Skeletal muscle tissue (tissue), 4 donors: ENCODE data around the gene FAM135A. TPM values are rescaled to one million over a fixed set of nuclear protein-coding genes. Genes with fewer than 3 reads are reported as not detected.
"Not testable (repeated sequence)": the region's sequence is repeated elsewhere in the genome, so short reads cannot be mapped to it uniquely, and the experiment has no call there.

ENCODE experiments used
- H3K27ac ChIP-seq: one replicate; pipeline ENCODE4 v1.7.0; 2013; ENCODE audit warnings: mild to moderate bottlenecking, low read depth, low read length, inconsistent platforms
- H3K27me3 ChIP-seq, 3 donors: one replicate each; pipeline ENCODE4 v1.7.0; 2013; ENCODE audit warnings: low read length in 3 of 3; ENCODE audit not compliant: control insufficient read depth in 3 of 3, insufficient read depth in 3 of 3
- H3K36me3 ChIP-seq, 3 donors: one replicate each; pipeline ENCODE4 v1.7.0; 2013; ENCODE audit warnings: low read length in 3 of 3; ENCODE audit not compliant: control insufficient read depth in 3 of 3, insufficient read depth in 3 of 3
- H3K4me1 ChIP-seq, 3 donors: one replicate each; pipeline ENCODE4 v1.7.0; 2013; ENCODE audit warnings: low read length in 3 of 3, mild to moderate bottlenecking in 3 of 3; ENCODE audit not compliant: control insufficient read depth in 3 of 3, insufficient read depth in 3 of 3
- H3K4me3 ChIP-seq, 3 donors: one replicate each; pipeline ENCODE4 v1.7.0; 2013; ENCODE audit warnings: low read length in 3 of 3
- H3K9ac ChIP-seq, 3 donors: one replicate each; pipeline ENCODE4 v1.7.0; 2013; ENCODE audit warnings: low read length in 3 of 3, mild to moderate bottlenecking in 3 of 3, moderate library complexity in 2 of 3, low read depth in 1 of 3
- H3K9me3 ChIP-seq, 3 donors: one replicate each; pipeline ENCODE4 v1.7.0; 2013; ENCODE audit warnings: low read length in 3 of 3; ENCODE audit not compliant: control insufficient read depth in 3 of 3
- total RNA-seq: library from RNA; depleted of rRNA; stranded (reverse); fragments of >200 nt; gene quantifications from one replicate; pipeline ENCODE4 v1.2.3, GENCODE V29; 2014
- donor health status: Osteomylitis.

Gene FAM135A
- total RNA-seq, 1 donor from 2014 or later = 41.8 TPM

DNA sequence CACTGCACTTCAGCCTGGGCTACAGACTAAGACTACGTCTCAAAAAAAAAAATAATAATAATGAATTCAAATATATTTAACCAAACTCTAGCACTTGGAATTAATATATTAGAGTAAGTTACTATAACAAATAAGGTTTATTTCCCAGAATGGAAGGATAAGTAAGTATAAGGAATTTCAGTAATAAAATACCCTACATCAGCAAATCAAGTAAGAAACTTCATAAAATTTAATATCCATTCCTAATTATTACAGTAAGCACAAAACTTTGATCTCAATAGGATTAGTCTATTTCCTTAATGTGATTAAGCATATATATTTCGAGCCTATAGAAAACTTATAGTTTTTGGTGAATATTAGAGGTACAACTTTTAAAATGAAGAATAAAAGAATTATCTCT, 116.7 kb downstream of the FAM135A start:
- Histone ChIP-seq H3K9me3 (no peaks in the 10 kb centered on the region), H3K27ac (no peak overlapping the region), H3K27me3 (no peaks in the 10 kb centered on the region), H3K36me3 (no peaks in the 10 kb centered on the region), H3K4me3 (no peak overlapping the region), H3K9ac (no peak overlapping the region), H3K4me1 (no peaks in the 10 kb centered on the region)

DNA sequence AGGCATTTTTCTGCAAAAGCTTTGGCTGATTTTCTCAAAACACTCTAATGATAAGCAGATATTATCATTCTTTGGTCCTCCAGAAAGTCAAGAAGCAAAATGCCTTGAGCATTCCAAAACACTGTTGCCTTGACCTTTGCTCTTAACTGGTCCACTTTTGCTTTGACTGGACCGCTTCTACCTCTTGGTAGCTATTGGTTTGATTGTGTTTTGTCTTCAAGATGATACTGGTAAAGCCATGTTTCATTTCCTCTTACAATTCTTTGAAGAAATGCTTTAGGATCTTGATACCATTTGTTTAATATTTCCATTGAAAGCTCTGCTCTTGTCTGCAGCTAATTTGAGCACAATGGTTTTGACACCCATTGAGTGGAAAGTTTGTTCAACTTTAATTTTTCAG, 117.8 kb downstream of the FAM135A start:
- H3K9ac ChIP-seq = no peak overlapping the region
- no peak overlapping the region for H3K4me3 ChIP-seq
- no peaks in the 10 kb centered on the region for H3K4me1 ChIP-seq
- no peaks in the 10 kb centered on the region for H3K27me3 ChIP-seq
- peaks cover 0 to 6% (median 0%) of the 10 kb centered on the region in 3 donors for H3K36me3 ChIP-seq
- H3K9me3 ChIP-seq = no peaks in the 10 kb centered on the region
- no peak overlapping the region for H3K27ac ChIP-seq

DNA sequence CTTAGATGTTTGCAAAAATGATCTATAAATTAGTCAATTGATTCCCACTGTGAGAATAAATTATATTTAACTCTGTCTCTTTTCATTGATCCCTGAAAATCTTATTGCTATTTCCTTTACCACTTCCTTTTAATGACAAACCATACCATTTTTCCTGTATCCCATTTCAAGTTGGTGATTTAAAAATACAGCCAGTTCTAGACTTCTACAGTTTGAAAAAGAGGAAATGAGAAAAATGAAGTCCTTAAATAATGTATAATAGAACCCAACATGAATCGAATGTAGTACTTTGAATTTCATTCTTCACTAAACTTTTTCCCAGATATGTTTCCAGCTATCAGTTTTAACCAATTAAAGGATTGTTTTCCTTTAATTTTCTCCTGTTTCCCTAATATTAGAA, 124.0 kb downstream of the FAM135A start:
- Histone ChIP-seq H3K27ac (no peak overlapping the region), H3K9ac (no peak overlapping the region), H3K27me3 (no peaks in the 10 kb centered on the region), H3K4me1 (no peaks in the 10 kb centered on the region), H3K4me3 (no peak overlapping the region), H3K9me3 (no peaks in the 10 kb centered on the region), H3K36me3 (peaks cover 0 to 10% (median 6%) of the 10 kb centered on the region in 3 donors)

DNA sequence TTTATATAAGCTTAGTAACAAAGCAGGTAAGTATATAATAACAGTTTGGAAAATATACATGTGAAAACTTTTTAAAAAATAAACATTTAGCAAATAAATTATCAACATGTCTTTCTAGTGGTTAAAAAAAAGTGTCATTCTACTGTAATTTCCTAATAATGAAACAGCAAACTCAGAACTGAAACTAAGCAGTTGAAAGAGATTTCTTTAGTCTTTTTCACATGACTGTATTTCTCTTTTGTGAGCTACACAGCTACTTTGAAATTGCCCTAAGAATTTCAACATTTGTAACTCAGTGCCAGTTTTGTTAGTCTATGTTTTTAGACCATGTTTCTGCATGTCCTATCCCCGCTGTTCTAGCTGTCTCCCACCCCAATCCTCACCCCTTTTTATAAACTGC, 125.1 kb downstream of the FAM135A start:
- no peaks in the 10 kb centered on the region for H3K4me1 ChIP-seq
- H3K9ac ChIP-seq = no peak overlapping the region
- no peaks in the 10 kb centered on the region for H3K27me3 ChIP-seq
- H3K27ac ChIP-seq = no peak overlapping the region
- H3K36me3 ChIP-seq = peaks cover 0 to 12% (median 6%) of the 10 kb centered on the region in 3 donors
- no peaks in the 10 kb centered on the region for H3K9me3 ChIP-seq
- H3K4me3 ChIP-seq = no peak overlapping the region

DNA sequence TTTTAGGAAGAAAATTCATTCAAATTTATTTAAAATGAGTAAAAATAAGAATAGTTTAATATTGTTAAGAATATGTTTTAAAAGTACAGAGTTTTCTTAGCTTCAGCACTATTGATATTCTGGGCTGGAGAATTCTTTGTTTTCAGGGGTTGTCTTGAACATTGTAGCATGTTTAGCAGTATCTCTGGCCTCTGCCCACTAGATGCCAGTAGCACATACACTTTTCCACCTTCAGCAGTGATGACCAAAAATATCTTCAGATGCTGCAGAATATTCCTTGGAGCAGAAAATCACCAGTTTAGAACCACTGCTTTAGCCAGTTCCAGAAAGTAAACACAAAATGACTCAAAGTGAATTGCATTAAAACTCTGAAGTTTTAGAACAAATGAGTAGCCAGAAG, 134.0 kb downstream of the FAM135A start:
- H3K27me3 ChIP-seq = no peaks in the 10 kb centered on the region
- H3K27ac ChIP-seq = no peak overlapping the region
- peaks cover 0 to 3% (median 0%) of the 10 kb centered on the region in 3 donors for H3K4me1 ChIP-seq
- H3K36me3 ChIP-seq = peaks cover 0 to 3% (median 0%) of the 10 kb centered on the region in 3 donors
- no peak overlapping the region for H3K9ac ChIP-seq
- H3K9me3 ChIP-seq = no peaks in the 10 kb centered on the region
- H3K4me3 ChIP-seq = no peak overlapping the region

DNA sequence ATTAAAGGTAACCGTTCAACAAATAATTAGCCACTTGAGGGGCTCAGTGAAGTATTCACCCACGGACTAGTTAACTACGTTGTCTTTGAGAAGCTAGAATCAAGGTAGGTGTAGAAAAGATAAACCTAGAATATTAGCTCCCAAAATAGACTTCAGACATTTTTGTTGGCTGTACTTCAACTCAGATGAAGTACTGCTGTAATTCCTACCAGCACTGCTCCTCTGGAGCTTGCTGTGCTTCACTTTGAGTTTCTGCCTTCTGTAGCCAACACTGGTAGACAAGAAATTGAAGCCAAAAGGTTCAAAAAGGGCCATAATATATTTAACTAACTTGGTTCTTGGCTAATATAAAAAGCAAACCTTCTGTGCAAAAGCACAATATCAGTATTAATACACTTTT, 134.6 kb downstream of the FAM135A start:
- no peak overlapping the region for H3K9ac ChIP-seq
- H3K4me1 ChIP-seq = peaks cover 0 to 3% (median under 1%) of the 10 kb centered on the region in 3 donors
- H3K36me3 ChIP-seq = peaks cover 0 to 2% (median 0%) of the 10 kb centered on the region in 3 donors
- H3K27ac ChIP-seq = no peak overlapping the region
- no peak overlapping the region for H3K4me3 ChIP-seq
- H3K9me3 ChIP-seq = no peaks in the 10 kb centered on the region
- H3K27me3 ChIP-seq = no peaks in the 10 kb centered on the region

DNA sequence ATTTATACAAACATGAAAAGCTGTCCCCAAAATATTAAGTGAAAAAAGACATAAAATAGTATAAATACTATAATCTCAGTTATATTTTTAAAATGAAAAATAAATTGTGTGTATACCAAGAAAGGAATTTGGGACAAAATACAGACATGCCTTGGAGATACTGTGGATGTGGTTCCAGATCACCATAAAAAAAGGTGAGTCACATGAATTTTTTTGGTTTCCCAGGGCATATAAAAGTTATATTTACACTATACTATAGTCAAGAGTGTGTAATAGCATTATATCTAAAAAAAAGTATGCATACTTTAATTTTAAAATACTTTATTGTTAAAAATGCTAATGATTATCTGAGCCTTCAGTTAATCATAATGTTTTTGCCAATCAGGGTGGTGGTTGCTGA, 136.0 kb downstream of the FAM135A start:
- Histone ChIP-seq H3K27ac (no peak overlapping the region), H3K36me3 (peaks cover 0 to 2% (median 0%) of the 10 kb centered on the region in 3 donors), H3K9me3 (no peaks in the 10 kb centered on the region), H3K9ac (no peak overlapping the region), H3K4me1 (peaks cover 0 to 5% (median 4%) of the 10 kb centered on the region in 3 donors), H3K4me3 (no peak overlapping the region), H3K27me3 (no peaks in the 10 kb centered on the region)

DNA sequence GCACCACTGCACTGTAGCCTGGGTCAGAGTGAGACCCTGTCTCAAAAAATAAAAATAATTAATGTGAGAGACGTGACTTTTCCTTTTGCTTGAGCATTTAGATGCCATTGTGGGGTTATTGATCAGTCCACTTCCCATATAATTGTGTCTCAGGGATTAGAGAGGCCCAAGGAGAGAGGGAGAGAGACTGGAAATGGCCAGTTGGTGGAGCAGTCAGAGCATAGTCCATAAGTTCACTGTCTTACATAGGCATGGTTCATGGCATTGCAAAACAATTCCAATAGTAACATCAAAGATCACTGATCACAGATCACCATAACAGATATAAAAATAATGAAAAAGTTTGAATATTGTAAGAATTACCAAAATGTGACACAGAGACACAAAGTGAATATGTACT, 138.3 kb downstream of the FAM135A start:
- Histone ChIP-seq H3K4me3 (no peak overlapping the region), H3K4me1 (peaks cover 0 to 5% (median 4%) of the 10 kb centered on the region in 3 donors), H3K9me3 (no peaks in the 10 kb centered on the region), H3K27ac (no peak overlapping the region), H3K9ac (no peak overlapping the region), H3K36me3 (peaks cover 0 to 2% (median 0%) of the 10 kb centered on the region in 3 donors), H3K27me3 (no peaks in the 10 kb centered on the region)

DNA sequence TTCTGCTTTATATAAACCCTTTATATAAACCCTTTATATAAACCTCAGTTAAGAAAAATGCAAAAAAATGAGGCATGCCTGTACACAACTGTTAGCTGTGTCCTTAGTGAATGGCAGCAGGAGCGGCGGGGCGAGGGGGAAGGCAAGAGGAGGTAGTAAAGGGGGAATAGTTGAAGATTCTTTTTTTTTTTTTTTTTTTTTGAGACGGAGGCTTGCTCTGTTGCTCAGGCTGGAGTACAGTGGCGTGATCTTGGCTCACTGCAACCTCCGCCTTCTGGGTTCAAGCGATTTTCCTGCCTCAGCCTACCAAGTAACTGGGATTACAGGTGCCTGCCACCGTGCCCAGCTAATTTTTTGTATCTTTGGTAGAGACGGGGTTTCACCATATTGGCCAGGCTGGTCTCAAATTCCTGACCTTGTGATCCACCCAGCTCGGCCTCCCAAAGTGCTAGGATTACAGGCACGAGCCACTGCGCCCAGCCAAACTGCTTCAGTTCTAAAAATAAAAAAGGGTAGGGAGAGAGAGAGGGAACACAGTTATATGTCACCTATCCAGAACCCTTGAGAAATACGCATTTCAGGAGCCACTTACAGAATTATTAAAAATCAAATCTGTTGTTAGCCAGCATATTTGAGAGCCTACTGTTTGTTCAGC, 139.1 kb downstream of the FAM135A start:
- Histone ChIP-seq H3K4me3 (peak overlapping the region in 2 of 3 donors; percentile 23 to 27), H3K9ac (peak overlapping the region; percentile 40 to 54 (median 46))
- H3K9me3 ChIP-seq = not testable (repeated sequence)

DNA sequence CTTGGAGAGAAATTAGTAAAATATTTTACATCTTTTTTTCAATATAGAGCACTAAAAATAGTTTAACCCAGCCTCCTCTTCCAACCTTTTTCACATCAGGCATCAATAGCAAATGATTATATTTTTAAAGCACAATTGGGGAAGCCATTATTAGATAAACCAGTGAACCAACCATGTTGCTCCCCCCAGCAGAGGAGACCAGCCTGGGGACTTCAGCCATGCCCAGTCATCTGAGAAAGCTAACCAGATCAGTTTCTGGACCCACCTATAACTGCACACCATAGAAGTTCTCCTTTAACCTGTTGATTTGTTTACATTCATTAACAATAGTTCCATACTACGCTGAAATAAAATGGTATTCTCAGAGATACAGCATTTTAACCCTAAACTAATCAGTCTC, 139.7 kb downstream of the FAM135A start:
- H3K9me3 ChIP-seq = no peaks in the 10 kb centered on the region
- no peaks in the 10 kb centered on the region for H3K27me3 ChIP-seq
- H3K36me3 ChIP-seq = peaks cover 0 to 2% (median 0%) of the 10 kb centered on the region in 3 donors
- H3K9ac ChIP-seq = peak overlapping the region in 2 of 3 donors; percentile 46 to 54
- H3K27ac ChIP-seq = peak overlapping the region; percentile 72
- peaks cover 0 to 5% (median 3%) of the 10 kb centered on the region in 3 donors for H3K4me1 ChIP-seq
- H3K4me3 ChIP-seq = no peak overlapping the region

More for the DNA sequence above, 139.1 kb downstream of the FAM135A start:
- not testable (repeated sequence) for H3K36me3 ChIP-seq, H3K4me1 ChIP-seq, H3K27me3 ChIP-seq
- H3K27ac ChIP-seq = peak overlapping the region; percentile 72
